GM19438 (cell line): ENCODE data around the gene LBH.
A peak's percentile ranks its signal among the peaks of the same experiment; 100 is the strongest.

ENCODE experiments used
- ATAC-seq: cut with Tn5 transposase; IDR thresholded peaks from one replicate; pipeline ENCODE4 v1.9.1; 2021; ENCODE audit warnings: low read depth; ENCODE audit not compliant: unreplicated experiment

LBH gene

DNA sequence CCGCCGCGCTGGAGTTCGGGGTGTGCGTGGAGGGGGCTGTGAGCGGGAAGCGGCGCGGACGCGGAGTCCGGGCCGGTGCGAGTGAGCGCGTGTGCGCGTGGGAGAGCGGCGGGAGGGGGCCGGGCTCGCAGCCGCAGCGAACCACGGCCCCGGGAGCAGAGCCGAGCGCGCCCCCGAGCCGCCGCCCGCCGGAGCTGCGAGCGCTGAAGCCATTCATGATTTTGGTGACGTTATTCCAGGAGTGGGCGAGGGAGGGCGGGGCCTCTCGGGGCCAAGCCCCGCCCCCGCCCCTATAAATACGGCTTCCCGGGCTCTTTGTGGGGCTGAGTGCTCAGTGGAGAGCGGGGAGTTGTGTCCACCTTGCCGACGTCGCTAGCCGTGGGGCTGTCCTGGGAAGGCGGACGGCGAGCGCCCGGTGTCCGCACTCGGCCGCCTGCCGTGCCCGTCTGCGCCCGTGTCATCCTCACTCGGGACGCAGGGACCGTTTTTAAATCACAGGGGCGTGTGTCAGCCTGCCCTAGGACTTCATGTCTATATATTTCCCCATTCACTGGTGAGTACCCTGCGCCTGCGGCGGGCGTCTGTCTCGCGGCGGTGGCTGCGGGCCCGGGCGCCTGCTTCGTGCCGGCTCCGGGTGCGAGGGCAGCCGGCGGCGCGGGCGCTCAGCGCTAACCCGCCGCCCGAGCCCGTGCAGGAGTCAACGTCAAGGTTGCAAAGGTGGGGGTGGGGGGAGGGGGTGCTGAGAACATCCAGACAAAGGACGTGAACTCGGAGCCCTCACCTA is at the start of gene LBH:
Gene LBH (plus strand): TSS at position 323 of the 784 bp plus-strand sequence. CDS start 205 bp downstream, at position 528.
- ATAC-seq = peak; percentile 42

DNA sequence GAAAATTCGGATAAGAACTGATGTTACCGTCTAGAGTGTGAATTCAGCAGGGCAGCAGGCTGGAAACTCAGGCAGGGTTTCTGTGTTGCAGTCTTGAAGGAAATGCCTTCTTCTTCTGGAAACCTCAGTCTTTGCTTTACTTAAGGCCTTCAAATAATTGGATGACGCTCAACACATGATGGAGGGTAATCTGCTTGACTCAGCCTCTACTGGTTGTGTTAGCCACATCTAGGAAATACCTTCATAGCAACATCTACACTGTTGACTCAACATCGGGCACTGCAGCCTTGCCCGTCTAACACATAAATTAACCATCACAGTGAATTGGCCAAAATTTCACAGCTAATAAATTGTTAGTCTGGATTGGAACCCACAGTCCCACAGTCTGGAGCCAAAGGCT is 47.3 kb upstream of the LBH start:
- no peak for ATAC-seq

DNA sequence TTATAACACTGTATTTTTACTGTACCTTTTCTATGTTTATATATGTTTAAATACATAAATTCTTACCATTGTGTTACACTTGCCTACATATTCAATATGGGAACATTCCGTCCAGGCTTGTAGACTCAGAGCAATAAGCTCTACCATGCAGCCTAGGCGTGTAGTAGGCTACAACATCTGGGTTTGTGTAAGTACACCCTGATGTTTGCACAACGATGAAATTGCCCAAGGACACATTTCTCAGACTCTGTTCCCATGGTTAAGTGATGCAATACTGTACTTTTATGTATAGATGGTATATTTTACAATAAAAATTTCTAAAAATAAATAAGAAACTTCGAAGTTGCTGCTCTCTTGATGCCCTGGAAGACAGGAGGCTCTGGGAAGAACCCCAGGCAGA is 46.2 kb upstream of the LBH start:
- ATAC-seq = no peak

DNA sequence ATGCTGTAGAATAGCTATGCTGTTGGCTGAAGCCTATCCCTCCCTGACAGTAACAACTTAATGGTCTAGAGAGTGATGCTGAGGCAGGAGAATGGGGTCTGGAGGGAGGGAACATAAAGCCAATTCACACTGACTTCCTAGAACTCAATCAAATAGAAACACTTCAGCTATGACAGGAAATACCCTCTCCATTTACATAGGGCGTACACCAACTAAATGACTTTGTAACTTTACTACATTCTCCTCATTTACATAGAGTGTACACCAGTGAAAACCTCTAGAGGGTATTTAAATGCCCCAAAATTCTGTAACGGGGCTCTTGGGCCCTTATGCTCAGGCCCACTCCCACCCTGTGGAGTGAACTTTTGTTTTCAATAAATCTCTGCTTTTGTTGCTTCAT is 43.0 kb upstream of the LBH start:
- ATAC-seq = no peak

DNA sequence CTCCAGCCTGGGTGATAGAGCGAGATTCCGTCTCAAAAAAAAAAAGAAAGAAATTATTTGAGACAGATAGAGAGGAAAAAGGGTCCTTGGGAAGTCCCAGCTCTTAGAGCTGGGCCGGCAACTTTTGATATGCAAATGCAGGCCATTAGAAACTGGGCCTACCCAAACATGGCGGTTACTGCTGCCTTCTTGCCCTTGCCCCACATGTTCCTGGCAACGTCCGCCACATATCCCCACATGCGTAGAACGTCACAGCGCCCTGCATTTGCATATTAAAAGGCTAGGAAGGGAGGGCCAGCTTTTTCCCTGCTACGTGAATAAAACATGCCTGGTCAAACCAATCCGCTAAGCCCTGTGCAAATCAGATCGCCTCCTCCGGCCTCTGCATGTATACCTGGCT is 40.7 kb upstream of the LBH start:
- ATAC-seq = no peak

DNA sequence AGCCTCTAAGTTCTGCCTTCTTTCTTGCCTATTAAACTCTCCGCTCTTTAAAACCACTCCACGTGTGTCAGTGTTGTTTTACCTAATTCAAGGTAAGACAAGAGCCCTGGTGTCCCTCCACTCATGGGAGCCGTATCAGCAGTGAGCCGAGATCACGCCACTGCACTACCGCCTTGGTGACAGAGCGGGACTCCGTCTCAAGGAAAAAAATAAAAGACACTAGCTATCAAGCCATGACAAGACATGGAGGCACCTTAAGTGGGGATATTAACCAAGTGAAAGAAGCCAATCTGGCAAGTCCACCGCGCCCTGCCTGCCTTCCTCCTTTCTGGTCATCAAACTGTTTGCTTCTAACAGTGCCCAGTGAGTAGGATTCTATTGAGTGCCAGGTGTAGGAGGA is 40.2 kb upstream of the LBH start:
- no peak for ATAC-seq

DNA sequence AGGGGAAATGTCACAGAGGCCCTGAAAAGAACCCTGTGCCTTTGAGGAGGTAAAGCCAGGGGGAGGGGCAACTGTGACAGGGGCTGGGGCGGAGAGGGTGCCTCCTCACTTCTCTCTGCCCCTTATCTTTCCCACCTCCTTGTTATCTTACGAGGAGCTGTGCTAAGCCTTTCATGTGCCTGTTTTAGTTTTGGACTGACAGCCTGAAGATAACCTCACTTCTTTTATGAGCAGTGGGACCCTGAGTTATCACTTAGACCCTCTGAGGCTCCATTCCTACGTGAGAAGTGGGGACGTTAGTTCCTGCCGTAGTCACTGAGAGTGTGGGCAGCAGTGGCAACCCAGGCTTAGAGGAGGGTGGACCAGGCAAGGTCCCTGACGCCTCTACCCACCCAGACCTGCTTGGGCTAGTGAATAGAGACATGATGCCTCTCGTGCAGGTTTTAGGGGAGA is 39.5 kb upstream of the LBH start:
- ATAC-seq = no peak

DNA sequence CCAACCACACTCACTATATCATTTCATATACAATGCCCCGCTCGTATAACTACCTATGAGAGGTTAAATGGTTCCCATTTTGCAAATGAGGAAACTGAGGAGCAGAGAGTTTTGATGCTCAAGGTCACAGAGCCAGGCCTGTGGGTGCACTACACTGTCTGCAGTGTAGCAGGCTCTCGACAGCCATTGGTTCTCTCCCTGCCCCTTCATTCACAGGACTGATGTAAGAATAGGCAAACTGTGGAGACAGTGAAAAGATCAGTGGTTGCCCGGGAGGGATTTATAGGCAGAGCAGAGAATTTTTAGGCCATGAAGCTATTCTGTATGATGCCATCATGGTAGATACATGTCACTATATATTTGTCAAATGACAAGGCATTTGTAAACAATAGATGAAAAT is 39.0 kb upstream of the LBH start:
- ATAC-seq = no peak

DNA sequence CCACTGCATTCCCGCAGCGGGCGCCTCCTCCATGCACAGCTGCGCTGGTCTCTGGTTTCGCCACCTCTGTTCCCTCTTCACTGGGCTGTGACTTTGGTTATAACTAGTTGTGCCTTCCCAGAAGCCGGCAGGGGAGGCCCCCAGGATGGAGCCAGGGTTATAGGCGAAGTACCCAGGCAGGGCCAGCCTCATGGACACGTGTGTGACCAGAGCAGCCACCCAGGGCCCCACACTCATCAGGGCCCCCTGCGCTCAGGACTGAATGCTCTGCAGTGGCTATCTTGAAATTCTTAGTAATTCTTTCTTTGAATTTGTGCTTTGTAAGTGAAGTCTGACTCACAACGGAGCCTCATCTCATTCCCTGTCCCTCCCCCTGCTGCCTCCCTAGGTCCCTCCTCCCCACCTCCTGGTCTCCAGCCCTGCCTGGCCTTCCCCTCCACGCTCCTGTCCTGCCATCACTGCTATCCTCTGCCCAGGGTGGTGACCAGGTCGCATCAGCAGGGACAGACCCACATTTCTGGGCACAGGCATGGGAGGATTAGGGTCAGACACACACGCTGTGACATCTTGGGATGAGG is 38.1 kb upstream of the LBH start:
- no peak for ATAC-seq

DNA sequence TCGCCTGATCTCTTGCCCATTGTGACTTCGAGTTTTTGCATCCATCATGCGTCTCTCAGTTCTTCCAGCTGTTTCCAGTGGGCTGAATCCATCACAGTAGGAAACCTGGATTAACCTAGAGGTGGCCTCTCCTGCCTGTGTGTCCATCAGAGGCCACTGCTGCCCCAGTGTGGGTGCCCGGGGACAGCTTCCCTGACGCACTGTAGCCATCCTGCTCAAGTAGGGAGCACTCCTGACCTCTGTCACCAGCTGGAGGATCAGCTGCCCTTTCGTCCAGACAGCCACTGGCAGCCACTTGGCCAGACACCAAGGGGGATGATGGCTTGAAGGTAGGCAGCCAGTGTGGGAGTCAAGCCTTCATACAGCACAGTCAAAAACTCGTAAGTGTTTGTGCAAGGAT is 36.9 kb upstream of the LBH start:
- no peak for ATAC-seq

DNA sequence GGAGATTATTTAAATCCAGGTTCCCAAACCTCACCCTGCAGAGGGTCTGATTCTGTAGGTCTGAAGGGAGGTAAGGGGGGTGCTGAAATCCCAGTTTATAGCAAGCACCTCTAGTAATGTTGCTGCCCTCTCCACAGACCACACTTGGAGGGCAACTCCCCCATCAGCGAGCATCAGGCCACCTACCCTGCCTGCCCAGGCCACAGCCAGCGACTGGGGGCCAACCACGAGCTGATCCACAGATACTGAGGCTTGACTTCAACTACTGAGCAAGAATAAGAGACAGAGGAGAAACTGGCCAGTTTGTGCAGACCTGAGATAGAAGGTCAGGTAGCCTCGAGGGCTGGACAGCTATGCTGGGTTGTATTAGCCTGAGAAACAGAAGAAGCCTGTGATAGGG is 36.3 kb upstream of the LBH start:
- no peak for ATAC-seq

DNA sequence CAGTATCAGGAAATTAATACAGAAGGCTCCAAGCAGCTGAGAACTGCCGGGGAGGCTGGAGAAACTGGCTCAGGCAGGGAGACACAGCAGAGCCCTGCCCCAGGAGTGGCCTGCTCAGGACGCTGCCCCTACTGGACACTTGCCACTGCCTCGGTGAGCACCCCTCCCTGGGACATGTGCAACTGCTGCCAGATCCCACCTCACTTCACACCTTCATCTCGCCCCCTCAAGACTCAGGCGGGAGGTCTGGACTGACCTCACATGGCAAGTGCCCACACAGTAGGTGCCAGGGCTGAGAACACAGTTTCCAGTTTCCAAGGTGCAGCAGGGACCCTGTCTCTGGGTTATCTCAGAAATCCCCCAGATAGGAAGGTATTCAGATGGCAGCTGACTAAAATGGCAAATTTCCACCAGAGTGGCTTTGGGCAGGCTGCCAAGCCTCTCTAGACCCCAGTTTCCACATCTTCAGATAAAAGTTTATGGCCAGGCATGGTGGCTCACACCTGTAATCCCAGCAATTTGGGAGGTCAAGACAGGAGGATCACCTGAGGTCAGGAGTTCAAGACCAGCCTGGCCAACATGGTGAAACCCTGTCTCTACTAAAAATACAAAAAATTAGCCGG is 33.7 kb upstream of the LBH start:
- no peak for ATAC-seq

DNA sequence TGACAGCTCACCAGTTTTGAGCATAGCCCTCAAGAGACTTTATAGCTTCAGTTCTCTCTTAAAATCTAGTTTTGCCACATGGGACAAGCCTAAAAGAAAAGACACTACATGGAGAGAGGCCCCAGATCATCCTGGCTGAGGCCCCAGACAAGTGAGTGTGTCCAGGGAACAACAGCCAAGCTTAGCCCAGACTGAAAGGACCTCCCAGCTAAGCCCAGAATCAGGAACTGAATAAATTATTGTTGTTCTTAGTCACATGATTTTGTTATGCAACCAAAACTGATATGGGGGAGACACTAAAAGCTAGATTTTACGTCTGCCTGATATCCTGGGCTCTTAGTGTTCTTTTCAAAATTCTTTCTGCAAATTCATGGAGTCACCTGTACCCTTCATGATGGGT is 29.3 kb upstream of the LBH start:
- ATAC-seq = no peak

DNA sequence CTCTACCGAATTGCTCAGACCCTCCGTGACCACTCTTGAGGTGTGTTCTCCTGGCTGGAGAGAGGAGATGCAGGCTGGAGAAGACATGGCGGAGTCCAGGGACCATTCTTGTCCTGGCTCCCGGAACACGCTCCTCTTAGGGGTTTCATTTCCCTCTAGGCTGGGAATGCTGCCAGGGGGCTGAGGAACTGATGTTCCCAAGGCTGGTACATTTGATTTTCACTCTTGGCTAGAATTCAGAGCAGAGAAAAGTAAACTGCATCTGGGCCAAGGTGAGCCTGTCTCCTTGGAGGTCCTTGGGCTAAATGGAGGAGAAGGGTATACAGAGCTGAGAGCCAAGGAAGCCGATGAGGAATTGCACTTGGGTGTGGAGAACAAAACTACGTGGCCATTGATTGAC is 28.2 kb upstream of the LBH start:
- ATAC-seq = no peak

DNA sequence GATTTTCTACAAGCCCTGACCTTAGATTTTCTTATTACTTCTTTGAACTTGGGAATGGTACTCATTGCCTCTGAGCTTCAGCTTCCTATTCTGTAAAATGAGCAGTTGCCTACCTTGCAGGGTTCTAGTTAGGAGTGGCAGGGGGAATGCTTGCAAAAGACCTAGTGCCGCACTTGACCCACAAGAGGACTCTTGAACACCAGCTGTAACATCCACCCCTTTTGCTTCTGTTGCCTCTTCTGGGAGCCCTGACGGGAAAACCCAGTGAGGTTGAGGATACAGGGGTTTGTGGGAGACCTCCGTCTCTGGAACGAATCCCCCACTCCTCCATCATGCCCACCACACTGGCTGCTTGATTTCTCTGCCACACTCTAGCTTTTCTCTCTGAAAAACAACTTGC is 27.1 kb upstream of the LBH start:
- no peak for ATAC-seq

DNA sequence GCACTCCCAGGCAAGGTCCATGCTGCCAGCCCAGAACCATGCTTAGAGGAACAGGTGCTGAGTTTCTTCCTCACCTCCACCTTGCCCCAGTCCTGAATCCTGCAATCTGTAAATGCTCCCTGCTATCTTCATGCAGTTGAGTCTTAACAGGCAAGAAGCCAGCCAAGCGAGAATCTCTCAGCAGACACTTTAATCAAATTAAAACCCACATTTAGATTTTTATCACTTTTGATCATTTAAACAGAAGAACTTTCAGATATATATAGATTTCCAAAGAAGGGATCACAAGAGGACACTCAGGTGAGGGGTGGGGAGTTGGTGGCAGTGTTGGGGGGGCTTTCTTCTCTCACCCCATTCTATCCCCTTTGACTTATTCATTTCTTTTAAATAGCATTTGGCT is 25.9 kb upstream of the LBH start:
- ATAC-seq = no peak

DNA sequence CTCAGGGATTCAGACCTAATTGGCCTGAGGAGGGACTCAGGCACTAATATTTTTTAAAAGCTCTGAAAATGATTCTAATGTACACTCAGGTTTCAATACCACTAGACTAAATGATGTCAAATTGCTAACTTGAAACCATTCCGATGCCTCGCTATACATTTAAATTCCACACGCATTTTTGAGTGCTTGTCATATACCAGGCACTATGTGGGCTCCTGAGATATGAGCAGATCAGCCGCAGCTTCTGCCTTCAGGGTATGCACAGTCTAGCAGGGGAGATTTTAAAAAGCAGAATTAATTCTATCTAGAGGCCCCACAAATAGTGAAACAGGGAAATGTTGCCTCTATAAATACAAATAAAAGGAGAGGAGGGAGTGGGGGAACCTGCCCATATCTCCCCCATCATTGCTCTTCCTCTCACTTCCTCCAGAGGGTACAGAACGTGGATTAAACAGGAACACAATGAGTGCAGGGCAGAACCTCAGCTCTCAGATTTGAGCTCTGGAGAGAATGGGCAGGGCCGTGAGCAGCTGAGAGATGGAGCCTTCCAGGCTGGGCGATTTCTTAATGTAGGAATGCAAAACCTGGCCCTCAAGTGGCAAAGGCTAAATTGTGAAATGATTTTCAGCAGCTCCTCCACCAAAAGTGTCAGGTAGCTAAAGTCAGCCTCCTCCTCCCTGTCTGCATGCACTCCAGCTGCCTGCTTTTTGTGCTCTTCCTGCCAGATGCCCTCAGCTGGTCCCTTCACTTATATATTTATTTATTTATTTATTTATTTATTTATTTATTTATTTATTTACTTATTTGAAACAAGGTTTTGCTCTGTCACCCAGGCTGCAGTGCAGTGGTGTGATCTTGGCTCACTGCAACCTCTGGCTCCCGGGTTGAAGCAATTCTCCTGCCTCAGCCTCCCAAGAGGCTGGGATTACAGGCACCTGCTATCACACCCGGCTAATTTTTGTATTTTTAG is 24.6 kb upstream of the LBH start:
- ATAC-seq = no peak

DNA sequence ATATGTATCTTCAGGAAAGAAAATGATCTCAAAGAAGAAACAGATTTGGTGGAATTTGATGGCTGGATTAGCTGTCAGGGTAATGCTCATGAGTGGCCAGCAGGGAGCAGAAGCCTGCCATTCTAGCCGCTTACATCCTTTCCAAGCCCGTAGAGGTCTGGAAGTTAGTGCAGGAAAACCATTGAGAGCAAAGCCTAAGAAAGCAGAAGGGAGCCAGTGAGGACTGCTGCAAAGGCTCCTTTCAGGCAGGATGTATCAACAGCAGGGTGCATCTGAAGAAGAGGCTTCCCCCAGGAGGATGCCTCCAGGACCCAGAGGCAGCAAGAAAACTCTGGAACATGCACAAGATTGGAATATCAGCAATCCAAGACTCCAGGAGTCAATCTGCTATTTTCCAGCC is 22.9 kb upstream of the LBH start:
- no peak for ATAC-seq

DNA sequence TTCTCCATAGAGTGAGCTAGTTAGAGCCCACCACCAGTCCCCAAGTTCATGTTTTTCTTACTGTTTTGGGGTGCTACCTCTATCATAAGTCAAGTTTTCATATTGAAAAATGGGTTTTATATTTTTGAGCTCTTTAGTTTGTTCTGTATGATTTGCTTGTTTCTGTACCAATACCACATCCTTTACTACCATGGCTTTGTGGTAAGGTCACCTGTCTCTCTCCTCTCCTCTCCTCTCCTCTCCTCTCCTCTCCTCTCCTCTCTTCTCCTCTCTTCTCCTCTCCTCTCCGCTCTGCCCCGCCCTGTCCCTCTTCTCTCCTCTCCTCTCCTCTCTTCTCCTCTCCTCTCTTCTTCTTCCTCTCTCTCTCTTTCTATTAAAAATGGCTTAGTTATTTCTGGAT is 22.1 kb upstream of the LBH start:
- ATAC-seq = no peak

DNA sequence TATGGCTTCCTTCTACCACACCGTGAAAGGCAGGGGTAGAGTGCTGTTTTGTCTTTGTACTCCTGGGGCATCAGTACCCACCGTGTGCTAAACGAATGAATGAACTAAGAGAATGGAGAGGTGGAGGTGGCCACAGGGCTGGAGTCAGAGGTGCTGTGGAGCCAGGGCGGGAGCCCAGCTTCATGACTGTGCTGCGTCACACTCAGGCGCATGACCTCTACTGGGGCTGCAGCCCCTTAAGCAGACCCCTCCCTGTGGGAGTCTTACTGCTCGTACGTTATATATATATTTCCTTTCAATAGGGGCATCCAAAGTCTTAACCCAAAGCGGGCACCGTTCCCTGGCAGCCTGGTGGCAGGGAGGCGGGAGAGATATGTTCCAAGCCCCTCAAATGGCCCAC is 18.0 kb upstream of the LBH start:
- ATAC-seq = no peak

DNA sequence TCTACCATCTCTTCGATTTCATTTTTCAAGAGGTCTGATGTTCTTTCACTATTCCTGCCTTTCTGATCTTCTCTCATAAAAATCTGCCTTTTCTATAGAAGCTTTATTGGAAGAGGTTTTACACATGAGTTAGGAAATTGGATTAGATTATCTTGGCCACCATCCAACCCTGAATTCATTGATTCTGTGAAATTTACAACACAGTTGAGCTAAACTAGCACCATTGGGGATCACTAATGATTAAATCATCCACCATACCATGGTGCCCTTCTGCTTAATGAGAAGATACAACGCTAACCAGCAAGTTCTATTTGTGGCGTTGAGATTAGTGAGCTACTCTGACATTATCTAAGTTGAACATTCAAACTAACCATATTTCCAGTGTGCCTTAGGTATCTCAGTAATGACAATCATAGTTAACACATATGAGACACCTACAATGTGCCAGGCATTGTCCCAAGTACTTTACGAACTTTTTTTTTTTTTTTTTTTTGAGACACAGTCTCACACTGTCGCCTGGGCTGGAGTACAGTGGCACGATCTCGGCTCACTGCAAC is 17.3 kb upstream of the LBH start:
- ATAC-seq = no peak
